Right renal cortex interstitium (tissue), 3 donors: Measurements from ENCODE around the gene GOLGA8B. TPM values are rescaled to one million over a fixed set of nuclear protein-coding genes. Genes with fewer than 3 reads are reported as not detected.
A peak's percentile ranks its signal among the peaks of the same experiment; 100 is the strongest.
"Not testable (repeated sequence)": the region's sequence is repeated elsewhere in the genome, so short reads cannot be mapped to it uniquely, and the experiment has no call there.

Source experiments
- DNase-seq, 3 donors: peaks; one replicate each; pipeline ENCODE4 v3.0.0-alpha.2; 2013; ENCODE audit warnings: low read depth in 3 of 3, low spot score in 2 of 3
- polyA plus RNA-seq, 3 donors: library from polyadenylated mRNA; unstranded; fragments of 120-200 nt; gene quantifications; one replicate each; pipeline ENCODE4 v1.2.1, GENCODE V29; 2013; ENCODE audit not compliant: insufficient read length in 3 of 3

GOLGA8B gene
- 10 to 100 TPM; 59.4 to 80.1 (median 60.2) TPM for polyA plus RNA-seq

DNA sequence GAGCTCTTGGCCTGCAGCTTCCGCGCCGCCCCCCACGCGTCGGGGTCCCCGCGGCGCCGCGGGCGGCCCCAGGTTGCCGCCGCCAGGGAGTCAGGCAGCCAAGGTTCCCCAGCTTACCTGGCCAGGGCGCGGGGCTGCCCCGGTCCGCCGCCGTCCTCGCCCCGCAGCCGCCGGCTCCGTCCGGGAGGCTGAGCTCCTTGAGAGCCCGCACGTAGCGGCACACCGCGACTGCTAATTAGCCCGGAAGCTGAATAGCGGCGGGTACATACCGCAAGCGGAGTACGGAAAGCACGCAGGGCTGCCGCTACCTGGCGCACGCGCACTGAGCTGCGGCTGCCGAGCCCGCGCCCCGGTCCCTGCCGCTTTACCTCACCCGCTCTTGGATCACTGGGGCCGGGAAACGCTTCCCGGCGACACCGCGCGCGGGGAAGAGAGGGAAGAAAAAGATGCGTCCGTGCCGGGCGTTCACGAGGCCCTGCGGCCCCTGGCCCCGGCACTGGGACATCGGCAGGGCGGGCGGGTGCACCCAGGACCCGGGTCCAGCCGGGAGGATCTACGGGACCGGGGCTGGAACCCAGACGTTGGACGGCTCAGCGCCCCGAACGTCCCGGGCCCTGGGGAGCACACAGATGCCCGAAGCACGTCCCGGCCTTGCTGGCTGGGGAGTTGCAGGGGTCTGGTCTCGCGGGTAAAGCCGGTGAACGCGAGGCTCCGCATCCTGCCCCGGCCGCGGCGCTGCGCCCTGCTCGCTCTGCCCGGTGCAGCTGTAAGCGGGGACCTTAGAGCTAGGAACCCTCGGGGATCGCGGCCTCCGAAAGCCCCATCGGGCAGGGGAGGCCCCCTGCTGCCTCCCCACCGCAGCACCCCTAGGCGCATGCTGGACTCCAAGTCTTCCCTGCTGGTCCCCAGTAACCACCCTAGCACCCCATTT lies at the start of gene GOLGA8B:
Gene GOLGA8B, minus strand, starts transcription at position 253 of the 931 bp plus-strand sequence. CDS start 47,739 bp downstream, outside the sequence.
- DNase-seq = peak in 1 of 3 donors; percentile 40

DNA sequence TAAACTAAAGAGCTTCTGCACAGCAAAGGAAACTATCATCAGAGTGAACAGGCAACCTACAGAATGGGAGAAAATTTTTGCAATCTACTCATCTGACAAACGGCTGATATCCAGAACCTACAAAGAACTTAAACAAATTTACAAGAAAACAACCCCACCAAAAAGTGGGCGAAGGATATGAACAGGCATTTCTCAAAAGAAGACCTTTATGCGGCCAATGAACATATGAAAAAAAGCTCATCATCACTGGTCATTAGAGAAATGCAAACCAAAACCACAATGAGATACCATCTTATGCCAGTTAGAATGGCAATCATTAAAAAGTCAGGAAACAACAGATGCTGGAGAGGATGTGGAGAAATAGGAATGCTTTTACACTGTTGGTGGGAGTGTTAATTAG lies 49.7 kb upstream of the GOLGA8B start:
- DNase-seq = not testable (repeated sequence)

DNA sequence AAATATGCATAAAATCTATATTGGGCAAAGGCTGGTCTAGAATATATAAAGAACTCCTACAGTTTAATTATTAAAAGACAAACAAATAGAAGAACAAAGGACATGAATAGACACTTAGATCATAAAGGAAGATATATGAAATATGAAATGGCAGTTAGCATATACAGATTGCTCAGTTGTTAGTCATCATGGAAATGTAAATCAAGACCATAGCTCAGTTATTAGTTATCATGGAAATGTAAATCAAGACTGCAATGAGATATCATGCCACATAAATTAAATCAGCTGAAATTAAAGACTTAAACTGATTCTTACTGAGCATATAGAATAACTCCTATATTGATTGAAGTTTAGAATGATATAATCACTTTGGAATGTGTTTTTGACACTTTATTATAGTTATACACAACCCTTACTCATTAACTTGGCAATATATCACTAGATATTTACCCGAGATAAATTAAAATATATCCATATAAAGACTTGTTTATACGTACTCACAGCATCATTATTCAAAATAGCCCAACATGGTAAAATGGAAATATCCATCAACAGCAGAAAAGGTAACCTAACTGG lies 45.2 kb upstream of the GOLGA8B start:
- no peak for DNase-seq

- no peak for DNase-seq
These were observed 41.6 kb upstream of the GOLGA8B start for GRCh38 chr15:34625007-34625406.

DNA sequence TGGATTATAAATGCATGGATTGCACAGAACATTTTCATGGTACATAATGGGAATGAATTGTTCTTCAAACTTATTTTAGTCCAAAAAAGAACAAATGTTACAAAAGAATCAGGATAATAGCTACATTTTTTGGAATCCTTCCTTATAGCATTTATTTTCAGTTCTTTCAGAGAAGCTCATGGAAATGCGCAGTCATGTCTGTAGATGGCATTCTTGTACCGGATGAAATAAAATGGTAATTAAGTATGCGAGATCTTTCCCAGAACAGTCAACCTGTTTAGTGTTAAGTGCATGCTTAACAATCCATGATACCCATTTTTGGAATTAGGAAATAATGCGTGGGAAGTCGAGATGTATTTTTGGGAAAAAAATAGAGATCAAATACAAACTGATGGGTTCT lies 38.2 kb upstream of the GOLGA8B start:
- DNase-seq = no peak

GRCh38 chr15:34620814-34621213 lies 37.4 kb upstream of the GOLGA8B start:
- DNase-seq = no peak

- DNase-seq = no peak
These were observed 36.7 kb upstream of the GOLGA8B start for GRCh38 chr15:34620142-34620541.

GRCh38 chr15:34619151-34619550 lies 35.7 kb upstream of the GOLGA8B start:
- DNase-seq = no peak

- DNase-seq = no peak
These were observed 34.6 kb upstream of the GOLGA8B start for GRCh38 chr15:34618073-34618472.

GRCh38 chr15:34616613-34617012 lies 33.2 kb upstream of the GOLGA8B start:
- DNase-seq = no peak

- no peak for DNase-seq
These were observed 30.5 kb upstream of the GOLGA8B start for GRCh38 chr15:34613997-34614396.

GRCh38 chr15:34613301-34613700 lies 29.9 kb upstream of the GOLGA8B start:
- DNase-seq = no peak

GRCh38 chr15:34610354-34610753 lies 26.9 kb upstream of the GOLGA8B start:
- no peak for DNase-seq

GRCh38 chr15:34609102-34610057 lies 25.9 kb upstream of the GOLGA8B start:
- DNase-seq = no peak

GRCh38 chr15:34608517-34608916 lies 25.1 kb upstream of the GOLGA8B start:
- no peak for DNase-seq

DNA sequence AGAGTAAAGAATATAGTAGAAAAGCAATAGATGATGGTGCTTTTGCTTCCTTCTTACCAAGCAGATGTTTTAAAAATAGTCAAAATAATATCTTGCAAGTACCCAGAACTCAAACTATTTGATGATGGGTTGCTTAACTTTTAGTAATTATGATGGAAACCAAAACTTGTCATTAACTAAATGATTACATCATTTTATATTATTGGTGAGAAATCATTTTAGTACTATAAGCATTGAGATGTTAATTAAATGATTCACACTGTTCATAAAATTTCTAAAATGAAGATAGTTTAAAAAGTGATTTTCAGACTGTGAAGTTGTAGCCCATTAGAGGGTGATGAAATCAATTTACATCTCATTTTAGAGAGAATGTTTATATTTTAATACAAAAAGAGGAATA lies 24.4 kb upstream of the GOLGA8B start:
- DNase-seq = no peak

- no peak for DNase-seq
These were observed 23.1 kb upstream of the GOLGA8B start for GRCh38 chr15:34606545-34606944.

DNA sequence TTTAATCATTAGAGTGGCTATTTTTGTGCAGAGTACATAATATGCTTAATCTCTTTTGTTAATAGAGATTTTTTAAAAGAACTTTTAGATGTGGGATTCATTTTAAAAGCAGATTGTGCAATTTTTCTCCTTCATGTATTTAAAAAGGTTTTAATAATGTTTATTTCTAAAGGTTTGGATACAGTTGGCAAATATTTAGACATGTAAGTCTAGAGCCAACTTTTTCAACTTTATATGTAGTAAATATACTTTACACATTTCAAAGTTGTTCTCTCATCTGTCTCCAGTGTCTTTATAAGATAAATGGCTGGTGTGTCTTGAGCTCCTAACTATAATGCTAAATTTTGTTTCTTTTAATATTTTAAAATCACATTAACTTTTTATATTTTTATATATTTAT lies 22.7 kb upstream of the GOLGA8B start:
- DNase-seq = no peak

DNA sequence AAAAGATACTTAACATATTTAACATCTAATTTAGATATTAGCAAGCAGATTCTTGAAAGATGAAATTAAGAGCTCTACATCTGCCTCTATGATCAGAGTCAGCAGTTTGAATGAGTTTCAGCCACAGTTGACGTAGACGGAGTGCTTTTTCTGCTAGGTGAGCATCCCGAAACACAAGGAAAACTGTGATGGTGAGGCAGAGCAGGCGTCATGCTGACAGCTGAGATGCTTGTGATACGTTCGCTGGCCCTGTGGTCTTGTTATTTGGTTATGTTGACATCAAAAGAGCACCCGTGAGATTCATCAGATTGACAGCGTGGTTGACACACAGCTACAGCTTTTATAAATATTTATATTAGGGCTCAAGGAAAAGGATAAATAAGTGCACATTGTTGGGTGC lies 19.6 kb upstream of the GOLGA8B start:
- no peak for DNase-seq

DNA sequence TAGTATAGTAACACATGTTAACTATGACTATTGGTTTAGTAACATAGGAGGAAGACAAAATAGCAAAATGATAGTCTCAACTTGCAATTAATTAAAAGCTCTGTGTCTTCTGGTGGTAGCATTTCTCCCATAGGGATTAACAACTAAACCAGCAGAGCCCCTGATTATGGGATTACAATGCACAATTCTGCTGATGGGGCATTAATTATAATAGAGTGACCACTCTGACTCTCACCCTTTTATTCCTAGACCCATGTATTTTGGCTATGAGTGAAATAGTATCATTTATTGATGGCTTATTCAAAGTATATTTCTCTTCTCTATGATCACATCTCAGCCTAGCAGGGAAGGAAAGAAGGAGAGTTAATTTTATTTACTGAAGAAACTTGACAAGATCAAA lies 17.5 kb upstream of the GOLGA8B start:
- no peak for DNase-seq
